Ovary (tissue), 3 donors: ENCODE results near the gene CBX6.

ENCODE experiments used
- POLR2A ChIP-seq: fragments of 450-650 bp; IDR thresholded peaks from one replicate; pipeline ENCODE4 v1.6.1; 2017; ENCODE audit warnings: antibody characterized with exemption, mild to moderate bottlenecking, moderate library complexity
- TF ChIP-seq, protein P1 (sequence below), 3 donors: fragments of 450-650 bp in 2 of 3; fragments of 200-600 bp in 1 of 3; IDR thresholded peaks; one replicate each; pipeline versions ENCODE4 v1.5.1 to v1.8.0; 2016 to 2022; ENCODE audit warnings: antibody characterized with exemption in 3 of 3, mild to moderate bottlenecking in 1 of 3
- donor health status: DM: no; HTN: no; CAD: no.

DNA sequence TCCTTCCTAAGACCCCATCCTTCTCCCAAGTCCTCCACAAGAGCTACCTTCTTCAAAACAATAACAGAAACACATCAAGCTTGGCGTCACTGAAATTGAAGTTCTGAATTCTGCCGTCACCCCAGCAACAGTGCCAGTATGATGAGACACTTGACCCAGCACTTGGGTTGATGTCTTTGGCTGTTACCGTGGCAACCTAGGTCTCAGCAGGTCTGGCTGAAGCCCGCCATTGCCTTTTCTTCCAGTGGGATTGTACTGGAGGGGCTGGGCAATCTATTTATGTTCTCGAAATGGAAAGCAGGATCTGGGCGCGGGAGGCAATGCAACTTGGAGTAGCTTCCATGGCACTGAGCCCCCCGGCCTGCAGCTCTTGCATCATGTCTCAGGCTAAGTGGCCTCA is 52.0 kb downstream of the CBX6 start:
- TF ChIP-seq, protein P1, sequence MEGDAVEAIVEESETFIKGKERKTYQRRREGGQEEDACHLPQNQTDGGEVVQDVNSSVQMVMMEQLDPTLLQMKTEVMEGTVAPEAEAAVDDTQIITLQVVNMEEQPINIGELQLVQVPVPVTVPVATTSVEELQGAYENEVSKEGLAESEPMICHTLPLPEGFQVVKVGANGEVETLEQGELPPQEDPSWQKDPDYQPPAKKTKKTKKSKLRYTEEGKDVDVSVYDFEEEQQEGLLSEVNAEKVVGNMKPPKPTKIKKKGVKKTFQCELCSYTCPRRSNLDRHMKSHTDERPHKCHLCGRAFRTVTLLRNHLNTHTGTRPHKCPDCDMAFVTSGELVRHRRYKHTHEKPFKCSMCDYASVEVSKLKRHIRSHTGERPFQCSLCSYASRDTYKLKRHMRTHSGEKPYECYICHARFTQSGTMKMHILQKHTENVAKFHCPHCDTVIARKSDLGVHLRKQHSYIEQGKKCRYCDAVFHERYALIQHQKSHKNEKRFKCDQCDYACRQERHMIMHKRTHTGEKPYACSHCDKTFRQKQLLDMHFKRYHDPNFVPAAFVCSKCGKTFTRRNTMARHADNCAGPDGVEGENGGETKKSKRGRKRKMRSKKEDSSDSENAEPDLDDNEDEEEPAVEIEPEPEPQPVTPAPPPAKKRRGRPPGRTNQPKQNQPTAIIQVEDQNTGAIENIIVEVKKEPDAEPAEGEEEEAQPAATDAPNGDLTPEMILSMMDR (IDR thresholded peaks at IDR 0.05) = no peak
- no peak for TF ChIP-seq POLR2A
